ENCODE data around the gene COMMD3.
"Not testable (repeated sequence)": the region's sequence is repeated elsewhere in the genome, so short reads cannot be mapped to it uniquely, and the experiment has no call there.

GRCh38 chr10:22310012-22310411, 6.2 kb upstream of the COMMD3 start:
- TF ChIP-seq POLR2A (IDR thresholded peaks at IDR 0.05; ENCODE audit: low read depth); EP300 (IDR thresholded peaks at IDR 0.05); POLR2AphosphoS5 (IDR thresholded peaks at IDR 0.05): not testable (repeated sequence)
- TF ChIP-seq, protein P1, sequence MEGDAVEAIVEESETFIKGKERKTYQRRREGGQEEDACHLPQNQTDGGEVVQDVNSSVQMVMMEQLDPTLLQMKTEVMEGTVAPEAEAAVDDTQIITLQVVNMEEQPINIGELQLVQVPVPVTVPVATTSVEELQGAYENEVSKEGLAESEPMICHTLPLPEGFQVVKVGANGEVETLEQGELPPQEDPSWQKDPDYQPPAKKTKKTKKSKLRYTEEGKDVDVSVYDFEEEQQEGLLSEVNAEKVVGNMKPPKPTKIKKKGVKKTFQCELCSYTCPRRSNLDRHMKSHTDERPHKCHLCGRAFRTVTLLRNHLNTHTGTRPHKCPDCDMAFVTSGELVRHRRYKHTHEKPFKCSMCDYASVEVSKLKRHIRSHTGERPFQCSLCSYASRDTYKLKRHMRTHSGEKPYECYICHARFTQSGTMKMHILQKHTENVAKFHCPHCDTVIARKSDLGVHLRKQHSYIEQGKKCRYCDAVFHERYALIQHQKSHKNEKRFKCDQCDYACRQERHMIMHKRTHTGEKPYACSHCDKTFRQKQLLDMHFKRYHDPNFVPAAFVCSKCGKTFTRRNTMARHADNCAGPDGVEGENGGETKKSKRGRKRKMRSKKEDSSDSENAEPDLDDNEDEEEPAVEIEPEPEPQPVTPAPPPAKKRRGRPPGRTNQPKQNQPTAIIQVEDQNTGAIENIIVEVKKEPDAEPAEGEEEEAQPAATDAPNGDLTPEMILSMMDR (IDR thresholded peaks at IDR 0.05), result not testable (repeated sequence)

All from esophagus muscularis mucosa (tissue), 4 donors.